Measurements from ENCODE around the gene UBE2J2.

Gene UBE2J2

GRCh38 chr1:1320666-1321448, 47.2 kb upstream of the UBE2J2 start:
- Histone ChIP-seq H2AFZ (no peak overlapping the region), H3K27me3 (ENCODE audit: control insufficient read depth, insufficient read depth, low read length) (no peaks in the 10 kb centered on the region), H3K9ac (no peak overlapping the region), H3K36me3 (ENCODE audit: control insufficient read depth, insufficient read depth, low read length) (no peaks in the 10 kb centered on the region), H3K27ac (no peak overlapping the region), H3K4me2 (ENCODE audit: low read length) (no peak overlapping the region), H3K9me3 (ENCODE audit: control insufficient read depth, low read length) (no peaks in the 10 kb centered on the region), H3K79me2 (peaks cover 22% of the 10 kb centered on the region), H3K4me1 (peaks cover 2% of the 10 kb centered on the region), H3K4me3 (ENCODE audit: low read depth, low read length) (no peak overlapping the region)
- no peak for TF ChIP-seq CTCF (IDR thresholded peaks at IDR 0.05)

- Histone ChIP-seq H3K4me3 (ENCODE audit: low read depth, low read length) (no peak overlapping the region), H2AFZ (no peak overlapping the region), H3K79me2 (peaks cover 22% of the 10 kb centered on the region), H3K27ac (no peak overlapping the region), H3K4me2 (ENCODE audit: low read length) (no peak overlapping the region), H3K9me3 (ENCODE audit: control insufficient read depth, low read length) (no peaks in the 10 kb centered on the region), H3K4me1 (no peaks in the 10 kb centered on the region), H3K36me3 (ENCODE audit: control insufficient read depth, insufficient read depth, low read length) (no peaks in the 10 kb centered on the region), H3K27me3 (ENCODE audit: control insufficient read depth, insufficient read depth, low read length) (no peaks in the 10 kb centered on the region), H3K9ac (no peak overlapping the region)
- no peak for TF ChIP-seq CTCF (IDR thresholded peaks at IDR 0.05)
Measured at GRCh38 chr1:1319646-1319941, 45.9 kb upstream of the UBE2J2 start.

- no peak for TF ChIP-seq CTCF (IDR thresholded peaks at IDR 0.05)
- Histone ChIP-seq H3K4me1 (no peaks in the 10 kb centered on the region), H3K36me3 (ENCODE audit: control insufficient read depth, insufficient read depth, low read length) (no peaks in the 10 kb centered on the region)
Measured at GRCh38 chr1:1318777-1319645, 45.4 kb upstream of the UBE2J2 start.

GRCh38 chr1:1318131-1318652, 44.5 kb upstream of the UBE2J2 start:
- no peak overlapping the region for H2AFZ ChIP-seq
- no peaks in the 10 kb centered on the region for H3K9me3 ChIP-seq (ENCODE audit: control insufficient read depth, low read length)
- no peak for TF ChIP-seq CTCF (IDR thresholded peaks at IDR 0.05)
- H3K4me1 ChIP-seq: no peaks in the 10 kb centered on the region
- no peak overlapping the region for H3K4me3 ChIP-seq (ENCODE audit: low read depth, low read length)
- no peaks in the 10 kb centered on the region for H3K36me3 ChIP-seq (ENCODE audit: control insufficient read depth, insufficient read depth, low read length)
- no peaks in the 10 kb centered on the region for H3K27me3 ChIP-seq (ENCODE audit: control insufficient read depth, insufficient read depth, low read length)
- peaks cover 14% of the 10 kb centered on the region for H3K79me2 ChIP-seq
- no peak overlapping the region for H3K4me2 ChIP-seq (ENCODE audit: low read length)
- no peak overlapping the region for H3K9ac ChIP-seq
- no peak overlapping the region for H3K27ac ChIP-seq

More at GRCh38 chr1:1318777-1319645, 45.4 kb upstream of the UBE2J2 start:
- Histone ChIP-seq H3K4me3 (ENCODE audit: low read depth, low read length) (no peak overlapping the region), H2AFZ (no peak overlapping the region), H3K9me3 (ENCODE audit: control insufficient read depth, low read length) (no peaks in the 10 kb centered on the region), H3K27ac (no peak overlapping the region), H3K9ac (no peak overlapping the region), H3K4me2 (ENCODE audit: low read length) (no peak overlapping the region), H3K79me2 (peaks cover 18% of the 10 kb centered on the region), H3K27me3 (ENCODE audit: control insufficient read depth, insufficient read depth, low read length) (no peaks in the 10 kb centered on the region)

All from parathyroid adenoma (tissue), 2 donors.